Neural crest cell (in vitro differentiated cells): Measurements from ENCODE around the gene MPHOSPH8. TPM values are rescaled to one million over a fixed set of nuclear protein-coding genes. Genes with fewer than 3 reads are reported as not detected.

Source experiments
- DNase-seq: peaks from one replicate; pipeline ENCODE4 v3.0.0; 2021; ENCODE audit warnings: low read depth, mixed read lengths, low spot score
- H3K27ac Mint-ChIP-seq: one replicate; pipeline ENCODE4 v1.8.0; 2021; ENCODE audit warnings: mild to moderate bottlenecking, mixed read lengths; ENCODE audit not compliant: unreplicated experiment
- H3K27me3 Mint-ChIP-seq: 2 replicates; pipeline ENCODE4 v1.8.0; 2021; ENCODE audit warnings: low read depth, mild to moderate bottlenecking, mixed read lengths
- H3K36me3 Mint-ChIP-seq: 2 replicates; pipeline ENCODE4 v1.8.0; 2021; ENCODE audit warnings: low read depth, mild to moderate bottlenecking, mixed read lengths
- H3K4me1 Mint-ChIP-seq: 2 replicates; pipeline ENCODE4 v1.8.0; 2021; ENCODE audit warnings: mixed read lengths
- H3K4me3 Mint-ChIP-seq: one replicate; pipeline ENCODE4 v1.8.0; 2021; ENCODE audit warnings: mild to moderate bottlenecking, mixed read lengths
- H3K9me3 Mint-ChIP-seq: 2 replicates; pipeline ENCODE4 v1.8.0; 2021; ENCODE audit warnings: mixed read lengths
- CTCF ChIP-seq: fragments of 200-600 bp; sonication (generic); conservative IDR thresholded peaks from 2 replicates; pipeline ENCODE4 v1.5.0; 2021; ENCODE audit warnings: antibody characterized with exemption, mild to moderate bottlenecking
- total RNA-seq: library from RNA; stranded (reverse); gene quantifications from 2 replicates; pipeline ENCODE4 v1.2.1, GENCODE V29; 2021

The MPHOSPH8 gene
- total RNA-seq, 1 donor from 2014 or later, result 22.7 TPM

- TF ChIP-seq CTCF, result no peak
- Mint-ChIP-seq H3K4me3 (no peak overlapping the region), H3K27me3 (no peaks in the 10 kb centered on the region), H3K4me1 (peaks cover 5% of the 10 kb centered on the region), H3K9me3 (no peaks in the 10 kb centered on the region), H3K36me3 (peaks cover 13% of the 10 kb centered on the region), H3K27ac (no peak overlapping the region)
- no peak for DNase-seq
Observed at GRCh38 chr13:19657872-19658591, 24.6 kb downstream of the MPHOSPH8 start.

- no peak overlapping the region for H3K27ac Mint-ChIP-seq
- TF ChIP-seq CTCF, result no peak
- H3K36me3 Mint-ChIP-seq, result peaks cover 13% of the 10 kb centered on the region
- no peaks in the 10 kb centered on the region for H3K9me3 Mint-ChIP-seq
- H3K27me3 Mint-ChIP-seq, result no peaks in the 10 kb centered on the region
- H3K4me3 Mint-ChIP-seq, result no peak overlapping the region
- H3K4me1 Mint-ChIP-seq, result peaks cover 5% of the 10 kb centered on the region
- no peak for DNase-seq
Observed at GRCh38 chr13:19658831-19659230, 25.4 kb downstream of the MPHOSPH8 start.

GRCh38 chr13:19661126-19661525 lies 27.7 kb downstream of the MPHOSPH8 start:
- no peaks in the 10 kb centered on the region for H3K27me3 Mint-ChIP-seq
- peaks cover 22% of the 10 kb centered on the region for H3K36me3 Mint-ChIP-seq
- DNase-seq, result no peak
- no peak for TF ChIP-seq CTCF
- H3K27ac Mint-ChIP-seq, result no peak overlapping the region
- no peaks in the 10 kb centered on the region for H3K9me3 Mint-ChIP-seq
- H3K4me1 Mint-ChIP-seq, result peaks cover 12% of the 10 kb centered on the region
- H3K4me3 Mint-ChIP-seq, result no peak overlapping the region

- no peaks in the 10 kb centered on the region for H3K27me3 Mint-ChIP-seq
- DNase-seq, result no peak
- no peaks in the 10 kb centered on the region for H3K9me3 Mint-ChIP-seq
- H3K36me3 Mint-ChIP-seq, result peaks cover 22% of the 10 kb centered on the region
- no peak for TF ChIP-seq CTCF
- H3K4me1 Mint-ChIP-seq, result peaks cover 12% of the 10 kb centered on the region
- H3K27ac Mint-ChIP-seq, result no peak overlapping the region
- H3K4me3 Mint-ChIP-seq, result no peak overlapping the region
Observed at GRCh38 chr13:19661561-19661960, 28.1 kb downstream of the MPHOSPH8 start.

GRCh38 chr13:19663416-19663979 lies 30.0 kb downstream of the MPHOSPH8 start:
- DNase-seq, result no peak
- no peak for TF ChIP-seq CTCF
- Mint-ChIP-seq H3K36me3 (peaks cover 22% of the 10 kb centered on the region), H3K27ac (no peak overlapping the region), H3K27me3 (no peaks in the 10 kb centered on the region), H3K9me3 (no peaks in the 10 kb centered on the region), H3K4me1 (peaks cover 7% of the 10 kb centered on the region), H3K4me3 (no peak overlapping the region)
